Measurements from ENCODE around the gene DNAJA3.

Gene DNAJA3

DNA sequence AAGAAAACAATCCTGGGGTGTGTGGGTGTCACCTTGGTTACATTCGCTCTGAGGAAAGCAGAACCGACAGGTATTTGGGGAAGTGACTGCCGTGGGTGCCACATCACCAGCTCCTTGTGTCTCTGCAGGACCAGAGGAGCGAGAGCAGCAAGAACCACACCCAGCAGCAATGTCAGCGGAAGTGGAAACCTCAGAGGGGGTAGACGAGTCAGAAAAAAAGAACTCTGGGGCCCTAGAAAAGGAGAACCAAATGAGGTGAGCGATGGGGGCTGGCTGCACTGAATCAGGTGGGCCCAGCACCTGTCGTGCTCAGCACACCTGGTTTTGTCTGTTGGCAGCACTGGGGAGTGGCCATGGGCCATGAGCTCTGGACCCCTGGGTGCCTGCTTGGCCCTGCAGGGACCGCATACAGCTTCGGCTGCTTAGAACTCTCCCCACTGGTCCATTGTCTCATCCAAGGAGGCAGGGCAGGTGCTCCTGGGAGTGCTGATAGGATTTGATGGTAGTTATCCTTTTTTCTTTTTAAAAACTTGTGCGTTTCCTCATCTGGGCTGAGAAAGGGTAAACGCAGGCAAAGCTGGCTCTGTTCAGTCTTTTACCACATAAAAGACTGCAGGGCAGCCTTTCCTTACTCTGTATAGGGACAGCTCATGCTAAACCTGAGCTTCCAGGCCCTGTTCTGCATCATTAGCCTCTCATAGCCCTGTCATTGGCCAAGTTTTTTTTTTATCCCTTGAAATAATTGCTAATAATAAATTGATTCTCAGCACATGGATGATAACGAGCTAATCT is 79.9 kb downstream of the DNAJA3 start:
- in situ Hi-C loops (cut with MboI; ENCODE audit: low sequenced_read_pairs, unreplicated experiment), result no loop called here
- peak; percentile 79 for DNase-seq (ENCODE audit: low spot score)
- TF ChIP-seq, protein P1, sequence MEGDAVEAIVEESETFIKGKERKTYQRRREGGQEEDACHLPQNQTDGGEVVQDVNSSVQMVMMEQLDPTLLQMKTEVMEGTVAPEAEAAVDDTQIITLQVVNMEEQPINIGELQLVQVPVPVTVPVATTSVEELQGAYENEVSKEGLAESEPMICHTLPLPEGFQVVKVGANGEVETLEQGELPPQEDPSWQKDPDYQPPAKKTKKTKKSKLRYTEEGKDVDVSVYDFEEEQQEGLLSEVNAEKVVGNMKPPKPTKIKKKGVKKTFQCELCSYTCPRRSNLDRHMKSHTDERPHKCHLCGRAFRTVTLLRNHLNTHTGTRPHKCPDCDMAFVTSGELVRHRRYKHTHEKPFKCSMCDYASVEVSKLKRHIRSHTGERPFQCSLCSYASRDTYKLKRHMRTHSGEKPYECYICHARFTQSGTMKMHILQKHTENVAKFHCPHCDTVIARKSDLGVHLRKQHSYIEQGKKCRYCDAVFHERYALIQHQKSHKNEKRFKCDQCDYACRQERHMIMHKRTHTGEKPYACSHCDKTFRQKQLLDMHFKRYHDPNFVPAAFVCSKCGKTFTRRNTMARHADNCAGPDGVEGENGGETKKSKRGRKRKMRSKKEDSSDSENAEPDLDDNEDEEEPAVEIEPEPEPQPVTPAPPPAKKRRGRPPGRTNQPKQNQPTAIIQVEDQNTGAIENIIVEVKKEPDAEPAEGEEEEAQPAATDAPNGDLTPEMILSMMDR (IDR thresholded peaks at IDR 0.05; ENCODE audit: borderline replicate concordance, control extremely low read depth, extremely low read depth, insufficient read depth, missing control alignments), result no peak
